A673 (cell line): Measurements from ENCODE around the gene SEZ6L. TPM values are rescaled to one million over a fixed set of nuclear protein-coding genes. Genes with fewer than 3 reads are reported as not detected.

Experiments used
- BruUV-seq: library from RNA; stranded (reverse); fragments of 400-500 nt; replicated peaks from 2 replicates; lab custom pipeline; 2021; lab: Mats Ljungman, UMichigan
- CTCF ChIA-PET: fragments of 300-600 bp; sonication (Branson Sonifier 250); formaldehyde crosslinking; loops from one replicate; lab custom pipeline; 2022; ENCODE audit warnings: antibody characterized with exemption; lab: Charles Lee
- POLR2A ChIA-PET: fragments of 300-600 bp; sonication (Branson Sonifier 250); formaldehyde crosslinking; loops from one replicate; lab custom pipeline; 2022; ENCODE audit warnings: antibody characterized with exemption; ENCODE audit not compliant: low non-redundant PET; lab: Charles Lee
- DNase-seq: peaks from one replicate; pipeline ENCODE4 v3.0.0-alpha.2; 2015; ENCODE audit warnings: low spot score
- H3K27ac ChIP-seq: fragments of 200-600 bp; sonication (generic); 2 replicates; pipeline ENCODE4 v1.5.1; 2016; ENCODE audit warnings: mixed run types, low read depth, mild to moderate bottlenecking, mixed read lengths, antibody characterized with exemption, low read length; ENCODE audit not compliant: poor library complexity, severe bottlenecking
- H3K27me3 ChIP-seq: fragments of 200-600 bp; sonication (generic); replicated peaks from 2 replicates; pipeline ENCODE4 v1.6.1; 2017; ENCODE audit warnings: mixed run types, low read depth, mild to moderate bottlenecking, mixed read lengths, antibody characterized with exemption, low read length; ENCODE audit not compliant: insufficient read depth, poor library complexity
- H3K36me3 ChIP-seq: fragments of 200-600 bp; sonication (generic); 2 replicates; pipeline ENCODE4 v1.6.1; 2016; ENCODE audit warnings: mixed run types, mild to moderate bottlenecking, mixed read lengths, antibody characterized with exemption, low read length; ENCODE audit not compliant: insufficient read depth, poor library complexity, severe bottlenecking
- H3K4me1 ChIP-seq: fragments of 200-600 bp; sonication (generic); 2 replicates; pipeline ENCODE4 v1.6.1; 2017; ENCODE audit warnings: mixed run types, mild to moderate bottlenecking, mixed read lengths, antibody characterized with exemption, low read length; ENCODE audit not compliant: insufficient read depth, poor library complexity, severe bottlenecking
- H3K4me3 ChIP-seq: fragments of 200-600 bp; sonication (generic); 2 replicates; pipeline ENCODE4 v1.5.1; 2016; ENCODE audit warnings: low read depth, mixed run types, mild to moderate bottlenecking, mixed read lengths, low read length; ENCODE audit not compliant: poor library complexity, severe bottlenecking
- H3K9me3 ChIP-seq: fragments of 200-600 bp; sonication (generic); 2 replicates; pipeline ENCODE4 v1.6.1; 2016; ENCODE audit warnings: mixed run types, low read depth, mild to moderate bottlenecking, mixed read lengths, antibody characterized with exemption, low read length; ENCODE audit not compliant: poor library complexity, severe bottlenecking
- EZH2 ChIP-seq: fragments of 200-600 bp; sonication (generic); IDR thresholded peaks from 2 replicates; pipeline ENCODE4 v1.6.1; 2017; ENCODE audit warnings: borderline replicate concordance, low read depth, mild to moderate bottlenecking, mixed read lengths, antibody characterized with exemption, low read length; ENCODE audit not compliant: poor library complexity, severe bottlenecking
- intact Hi-C: fragments of 100-400 bp; cut with micrococcal nuclease; formaldehyde crosslinking; loops from one replicate; pipeline ENCODE4 v1.10.0; 2022; ENCODE audit not compliant: unreplicated experiment
- total RNA-seq: library from RNA; stranded (reverse); gene quantifications from 2 replicates; pipeline ENCODE4 v1.2.3, GENCODE V29; 2021
- TF ChIP-seq, protein P1 (sequence below): fragments of 300-800, 200-600 bp; sonication (generic); conservative IDR thresholded peaks from 2 replicates; pipeline ENCODE4 v1.5.1; 2017; ENCODE audit warnings: low read depth, mild to moderate bottlenecking, antibody characterized with exemption, low read length, moderate library complexity, mixed read lengths

The SEZ6L gene
- total RNA-seq, 1 experiment from 2014 or later, result 6.3 TPM

DNA sequence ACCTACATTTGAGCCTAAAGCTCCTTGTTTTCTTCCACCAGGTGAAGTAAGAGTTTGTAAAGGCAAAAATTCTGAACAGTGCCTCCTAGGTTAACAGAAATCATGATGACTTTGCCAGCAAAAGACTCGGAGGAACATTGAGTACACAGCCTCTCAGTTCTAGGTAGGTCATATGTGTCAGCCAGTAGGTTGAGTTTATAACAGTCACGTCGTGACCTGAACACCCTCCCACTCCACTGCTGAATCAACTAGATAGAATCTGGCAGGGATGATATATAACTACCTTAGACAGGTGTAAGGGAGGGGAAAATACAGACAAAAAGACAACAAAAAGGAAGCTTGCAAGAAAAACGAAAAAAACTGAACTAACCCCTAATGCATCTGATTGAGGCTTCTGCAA, 247.0 kb downstream of the SEZ6L start:
- DNase-seq, result no peak
- intact Hi-C loops, result no loop called here
- Histone ChIP-seq H3K9me3 (no peaks in the 10 kb centered on the region), H3K4me1 (no peaks in the 10 kb centered on the region), H3K27ac (no peak overlapping the region), H3K4me3 (no peak overlapping the region), H3K27me3 (peaks cover 71% of the 10 kb centered on the region), H3K36me3 (no peaks in the 10 kb centered on the region)
- POLR2A ChIA-PET, result no interaction called here
- no TSS peak for BruUV-seq
- CTCF ChIA-PET, result no interaction called here
- TF ChIP-seq EZH2, result no peak
- TF ChIP-seq, protein P1, sequence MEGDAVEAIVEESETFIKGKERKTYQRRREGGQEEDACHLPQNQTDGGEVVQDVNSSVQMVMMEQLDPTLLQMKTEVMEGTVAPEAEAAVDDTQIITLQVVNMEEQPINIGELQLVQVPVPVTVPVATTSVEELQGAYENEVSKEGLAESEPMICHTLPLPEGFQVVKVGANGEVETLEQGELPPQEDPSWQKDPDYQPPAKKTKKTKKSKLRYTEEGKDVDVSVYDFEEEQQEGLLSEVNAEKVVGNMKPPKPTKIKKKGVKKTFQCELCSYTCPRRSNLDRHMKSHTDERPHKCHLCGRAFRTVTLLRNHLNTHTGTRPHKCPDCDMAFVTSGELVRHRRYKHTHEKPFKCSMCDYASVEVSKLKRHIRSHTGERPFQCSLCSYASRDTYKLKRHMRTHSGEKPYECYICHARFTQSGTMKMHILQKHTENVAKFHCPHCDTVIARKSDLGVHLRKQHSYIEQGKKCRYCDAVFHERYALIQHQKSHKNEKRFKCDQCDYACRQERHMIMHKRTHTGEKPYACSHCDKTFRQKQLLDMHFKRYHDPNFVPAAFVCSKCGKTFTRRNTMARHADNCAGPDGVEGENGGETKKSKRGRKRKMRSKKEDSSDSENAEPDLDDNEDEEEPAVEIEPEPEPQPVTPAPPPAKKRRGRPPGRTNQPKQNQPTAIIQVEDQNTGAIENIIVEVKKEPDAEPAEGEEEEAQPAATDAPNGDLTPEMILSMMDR, result no peak

DNA sequence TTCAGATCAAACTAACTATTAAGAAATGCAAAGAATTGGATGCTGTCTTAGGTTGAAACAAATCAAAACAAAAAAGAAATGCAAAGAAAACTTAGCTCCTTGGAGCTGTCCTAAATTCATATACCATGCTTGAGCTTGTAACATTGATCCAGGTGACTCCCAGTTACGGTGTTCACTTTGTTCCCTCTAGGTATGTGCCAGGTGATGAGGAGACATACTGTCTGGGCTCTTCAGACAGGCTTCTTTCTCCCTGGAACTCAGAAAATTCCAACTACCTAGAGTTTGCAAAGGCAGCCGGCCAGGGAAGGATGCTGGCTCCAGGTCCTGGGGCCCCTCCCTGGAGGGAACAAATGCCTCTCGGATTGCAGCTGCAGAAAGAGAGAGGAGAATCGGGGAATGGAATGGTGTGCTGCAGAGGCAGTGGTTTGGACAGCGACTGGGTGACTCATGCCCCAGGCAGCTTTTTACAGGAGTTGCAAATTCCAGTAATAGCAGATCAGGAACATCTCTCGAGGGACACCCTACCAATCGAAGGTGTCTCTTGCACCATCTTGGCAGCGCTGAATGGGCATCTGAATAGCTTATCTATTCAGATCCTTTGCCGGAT, 247.5 kb downstream of the SEZ6L start:
- no peaks in the 10 kb centered on the region for H3K36me3 ChIP-seq
- H3K4me1 ChIP-seq, result no peaks in the 10 kb centered on the region
- POLR2A ChIA-PET, result no interaction called here
- H3K4me3 ChIP-seq, result no peak overlapping the region
- no peaks in the 10 kb centered on the region for H3K9me3 ChIP-seq
- H3K27ac ChIP-seq, result no peak overlapping the region
- CTCF ChIA-PET, result no interaction called here
- TF ChIP-seq, protein P1, result no peak
- TF ChIP-seq EZH2, result no peak
- intact Hi-C loops, result no loop called here
- DNase-seq, result peak; percentile 17
- peaks cover 66% of the 10 kb centered on the region for H3K27me3 ChIP-seq
- BruUV-seq, result no TSS peak

DNA sequence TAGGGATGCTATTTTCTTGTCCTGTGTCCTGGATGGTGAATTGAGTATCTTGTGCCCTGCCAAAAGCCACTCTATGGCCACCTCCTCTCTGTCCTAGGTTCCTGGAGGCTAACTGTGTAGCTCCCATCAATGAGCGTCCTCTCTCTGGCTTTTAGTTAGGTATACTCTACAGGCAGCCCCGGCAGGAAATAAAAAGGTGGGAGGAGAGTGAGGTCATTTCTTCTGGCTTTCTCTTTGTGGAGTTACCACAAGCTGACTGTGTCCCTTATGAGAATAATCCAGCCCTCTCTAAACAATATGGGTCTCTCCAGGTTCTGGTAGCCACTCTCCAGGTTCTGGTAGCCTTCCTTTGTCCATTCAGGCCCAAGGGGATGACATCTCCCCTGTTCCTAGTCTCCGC, 248.1 kb downstream of the SEZ6L start:
- H3K9me3 ChIP-seq, result no peaks in the 10 kb centered on the region
- H3K27ac ChIP-seq, result no peak overlapping the region
- DNase-seq, result no peak
- POLR2A ChIA-PET, result no interaction called here
- peaks cover 59% of the 10 kb centered on the region for H3K27me3 ChIP-seq
- no peaks in the 10 kb centered on the region for H3K4me1 ChIP-seq
- no TSS peak for BruUV-seq
- no peaks in the 10 kb centered on the region for H3K36me3 ChIP-seq
- TF ChIP-seq, protein P1, result no peak
- no peak for TF ChIP-seq EZH2
- no peak overlapping the region for H3K4me3 ChIP-seq
- CTCF ChIA-PET, result no interaction called here
- intact Hi-C loops, result no loop called here
